ENCODE results near the gene PIAS1.
"Not testable (repeated sequence)": the region's sequence is repeated elsewhere in the genome, so short reads cannot be mapped to it uniquely, and the experiment has no call there.

Gene PIAS1

DNA sequence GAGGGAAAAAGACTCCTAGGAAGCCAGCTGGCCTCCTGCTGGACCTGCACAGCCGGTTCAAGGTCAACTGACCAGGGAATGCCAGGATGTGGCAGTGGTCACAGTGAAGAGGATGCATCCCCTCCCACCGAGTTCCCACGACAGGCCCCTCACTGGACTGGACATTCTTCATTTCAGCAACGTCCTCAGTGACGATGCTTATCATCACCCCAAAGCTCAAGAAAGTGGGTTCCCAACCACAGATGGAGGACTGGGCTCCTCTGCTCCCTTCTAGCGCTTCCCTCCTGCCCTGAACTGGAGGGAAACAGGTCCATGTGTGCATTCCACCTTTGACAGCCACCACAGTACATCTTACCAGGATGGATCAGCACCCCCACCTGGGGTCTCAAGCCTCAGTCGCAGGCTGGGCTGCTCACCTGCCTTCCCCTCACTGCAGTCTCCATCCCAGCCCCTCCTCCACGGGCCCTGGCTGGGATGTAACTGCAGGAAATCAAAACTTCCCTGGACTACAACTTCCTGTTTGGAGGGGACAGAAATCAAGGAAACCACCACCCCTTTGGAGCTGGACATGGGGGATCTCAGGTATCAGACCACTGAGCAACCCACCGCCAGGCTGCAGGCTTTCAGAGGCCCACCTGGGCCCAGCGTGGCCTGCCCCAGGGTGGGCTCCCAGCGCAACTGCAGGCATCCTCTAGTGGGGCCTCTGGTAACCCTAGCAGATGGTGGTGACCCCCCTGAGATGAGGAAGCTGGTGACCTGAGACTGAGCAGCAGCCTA, 143.7 kb downstream of the PIAS1 start:
- FAIRE-seq: no peak
- DNase-seq (ENCODE audit: extremely low spot score, insufficient read length, low read depth): no peak

DNA sequence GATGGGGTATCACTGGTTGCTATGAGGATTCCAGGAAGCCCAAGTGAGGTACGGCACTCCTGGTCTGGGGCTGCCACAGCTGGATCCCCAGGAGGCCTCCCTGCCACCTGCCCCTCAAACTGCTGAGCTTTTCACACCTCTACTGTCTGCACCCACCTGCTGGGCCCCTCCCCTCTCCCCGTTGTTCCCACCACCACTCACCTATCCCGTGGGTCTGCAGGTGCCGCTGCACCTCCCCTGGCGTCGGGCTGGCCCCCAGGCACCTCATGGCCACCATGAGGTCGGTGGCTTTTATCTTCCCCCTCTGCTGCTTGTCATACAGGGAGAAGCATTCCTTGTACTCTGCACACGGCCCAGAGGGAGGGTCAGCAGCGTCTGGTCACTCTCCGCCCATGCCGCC, 145.2 kb downstream of the PIAS1 start:
- no peak for FAIRE-seq
- DNase-seq (ENCODE audit: extremely low spot score, insufficient read length, low read depth): no peak

DNA sequence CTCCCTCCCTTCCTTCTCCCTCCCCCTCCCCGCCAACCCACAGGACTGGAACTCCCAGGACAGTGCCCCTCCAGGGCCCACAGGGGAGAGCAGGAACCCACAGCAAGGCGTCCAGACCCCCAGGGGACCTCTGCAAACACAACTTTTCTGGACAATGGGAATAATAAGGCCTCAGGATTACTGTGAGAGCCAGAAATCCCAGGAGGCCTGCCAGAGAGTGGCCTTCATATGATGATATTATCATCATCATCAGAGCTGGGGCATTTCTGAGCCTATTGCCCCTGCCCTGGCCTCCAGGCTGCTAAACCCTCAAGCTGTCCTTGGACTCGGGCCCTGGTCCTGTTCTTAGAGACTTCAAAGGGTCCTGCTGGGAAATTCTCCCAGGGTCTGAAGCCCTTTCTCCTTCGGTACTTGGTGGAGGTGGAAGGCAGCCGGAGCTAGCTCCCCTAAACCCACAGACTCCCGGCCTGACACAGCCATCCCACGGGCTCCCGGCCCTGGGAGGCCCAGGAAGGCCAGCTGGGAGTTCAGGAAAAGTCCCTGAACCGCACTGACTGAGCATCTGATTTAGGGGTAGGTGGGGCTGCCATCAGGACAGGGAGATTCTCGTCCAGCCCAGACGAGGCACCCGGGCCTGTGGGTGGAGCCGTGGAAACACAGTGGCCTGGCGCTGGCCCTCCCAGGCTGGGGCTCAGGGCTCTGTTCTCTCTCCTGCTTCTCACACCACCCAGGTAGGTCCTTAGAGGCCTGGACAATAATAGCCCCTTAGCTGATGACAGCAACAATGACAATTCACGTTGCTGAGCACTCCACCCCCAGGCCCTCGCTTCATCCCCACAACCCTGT, 146.1 kb downstream of the PIAS1 start:
- DNase-seq (ENCODE audit: extremely low spot score, insufficient read length, low read depth) (no peak), FAIRE-seq (no peak)

DNA sequence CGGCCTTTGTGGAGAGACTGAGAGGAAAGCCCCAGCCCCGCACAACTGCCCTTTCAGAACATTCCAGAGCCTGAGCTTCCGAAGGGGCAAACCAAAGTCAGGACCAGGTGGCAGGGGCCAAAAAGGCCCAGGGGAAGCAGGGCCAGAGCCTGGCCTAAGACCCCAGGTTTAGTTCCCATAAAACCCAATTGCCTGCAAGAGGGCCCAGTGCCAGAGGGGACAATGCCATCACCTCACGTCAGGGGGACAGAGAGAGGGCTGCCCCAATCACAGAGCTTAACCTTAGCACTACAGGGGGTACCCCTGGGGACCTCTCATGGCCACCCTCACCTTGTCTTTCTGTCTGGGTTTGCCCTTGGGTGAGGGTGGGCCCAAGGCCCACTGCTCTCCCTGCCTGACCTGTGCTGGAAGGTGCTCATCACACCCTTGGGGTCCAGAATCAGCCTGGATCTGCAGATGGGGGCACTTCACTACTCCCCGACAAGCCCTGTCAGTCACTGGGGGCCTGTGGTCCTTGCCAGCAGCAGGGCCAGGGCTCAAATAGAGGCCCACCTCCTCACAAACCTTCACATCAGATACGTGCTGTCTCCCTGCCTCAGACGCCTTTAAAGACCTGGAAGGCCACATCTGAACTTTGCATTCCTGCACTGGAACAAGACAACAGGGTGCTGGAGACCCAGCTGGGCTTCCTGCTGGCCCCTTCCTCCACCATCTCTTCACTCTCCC, 147.2 kb downstream of the PIAS1 start:
- no peak for FAIRE-seq

DNA sequence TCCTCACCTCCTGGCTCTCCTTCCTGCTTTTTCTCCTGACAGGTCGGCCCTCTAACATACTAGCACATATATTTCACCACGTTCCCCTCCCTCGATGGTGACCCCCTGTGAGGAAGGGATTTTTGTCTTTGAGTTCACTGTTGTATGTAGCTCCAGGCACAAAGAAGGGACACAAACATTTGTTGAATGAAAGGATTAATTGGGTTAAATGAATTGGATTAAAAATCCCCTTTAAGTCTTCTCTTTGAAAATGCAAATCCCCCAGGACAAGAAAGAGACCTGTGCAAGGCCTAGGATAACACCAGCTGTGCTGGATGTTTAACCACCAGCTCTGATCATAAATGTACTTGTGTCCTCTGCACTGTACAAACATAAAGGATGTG, 147.8 kb downstream of the PIAS1 start:
- FAIRE-seq (no peak), DNase-seq (ENCODE audit: extremely low spot score, insufficient read length, low read depth) (no peak)

More for the DNA sequence above, 147.2 kb downstream of the PIAS1 start:
- no peak for DNase-seq (ENCODE audit: extremely low spot score, insufficient read length, low read depth)

DNA sequence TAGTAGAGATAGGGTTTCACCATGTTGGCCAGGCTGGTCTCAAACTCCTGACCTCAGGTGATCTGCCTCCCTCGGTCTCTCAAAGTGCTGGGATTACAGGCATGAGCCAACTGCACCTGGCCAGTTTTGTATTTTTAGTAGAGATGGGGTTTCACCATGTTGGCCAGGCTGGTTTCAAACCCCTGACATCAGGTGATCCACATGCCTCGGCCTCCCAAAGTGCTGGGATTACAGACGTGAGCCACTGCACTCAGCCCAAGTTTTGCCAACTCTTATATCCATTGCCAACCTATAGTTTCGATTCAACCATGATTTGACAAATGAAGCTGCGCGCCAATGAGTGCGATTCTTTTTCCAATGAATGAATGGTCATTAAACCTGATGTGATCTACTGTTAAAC, 148.9 kb downstream of the PIAS1 start:
- DNase-seq (ENCODE audit: extremely low spot score, insufficient read length, low read depth); FAIRE-seq: not testable (repeated sequence)

DNA sequence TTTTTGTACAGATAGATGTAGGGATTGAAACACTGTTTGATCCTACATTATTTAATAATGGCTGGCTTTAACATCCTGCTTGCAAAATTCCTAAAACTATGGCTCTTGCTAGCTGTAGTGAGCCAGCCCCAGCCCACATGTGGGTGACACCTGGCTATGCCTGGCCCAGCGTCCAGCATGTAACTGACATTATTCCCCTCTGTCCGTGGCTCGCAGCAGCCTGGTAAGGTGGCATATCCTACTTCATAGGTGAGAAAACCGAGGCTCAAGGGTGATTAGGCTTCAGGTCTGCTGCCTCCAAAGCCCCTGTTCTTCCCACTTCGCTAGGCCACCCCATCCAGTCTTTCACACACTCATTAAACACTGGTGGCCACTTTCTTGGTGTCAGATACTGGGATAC, 149.4 kb downstream of the PIAS1 start:
- FAIRE-seq: no peak
- DNase-seq (ENCODE audit: extremely low spot score, insufficient read length, low read depth): no peak

DNA sequence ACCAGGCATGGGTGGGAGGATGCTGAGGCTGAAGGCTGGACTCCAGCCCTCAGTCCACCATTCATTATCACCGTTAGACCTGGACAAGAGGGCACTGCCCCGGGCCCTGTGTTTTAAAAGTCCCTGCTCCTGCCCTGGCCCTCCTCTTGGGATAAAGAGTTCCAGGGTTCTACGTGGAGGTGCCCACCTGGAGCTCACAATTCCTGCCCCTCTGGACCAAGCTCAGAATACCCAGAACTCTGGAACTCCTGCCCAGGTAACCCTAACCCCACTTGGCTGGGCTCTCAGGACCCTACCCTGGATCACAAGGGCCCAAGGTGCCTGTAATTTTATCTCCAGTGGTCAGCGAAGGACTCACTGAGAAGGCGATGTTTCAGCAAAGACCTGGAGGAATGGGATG, 149.8 kb downstream of the PIAS1 start:
- FAIRE-seq (no peak), DNase-seq (ENCODE audit: extremely low spot score, insufficient read length, low read depth) (no peak)

DNA sequence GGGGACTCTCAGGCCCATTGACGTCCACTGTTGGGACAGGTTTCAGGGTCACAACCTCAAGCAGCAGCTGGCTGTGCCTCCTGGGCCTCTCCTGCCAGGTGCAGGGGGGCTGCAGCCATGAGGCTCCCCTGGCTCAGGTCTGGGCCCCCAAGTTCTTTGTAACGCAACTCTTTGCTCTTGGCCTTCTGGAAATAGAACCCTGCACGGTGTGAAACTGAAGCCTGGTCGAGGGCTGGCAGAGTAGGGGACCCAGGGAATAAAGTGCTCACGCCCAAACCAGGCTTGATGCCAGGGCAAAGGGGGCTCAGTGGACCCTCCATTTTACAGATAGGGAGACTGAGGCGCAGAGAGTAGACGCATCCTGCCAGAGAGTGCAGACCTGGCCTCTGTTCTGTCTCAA, 150.2 kb downstream of the PIAS1 start:
- no peak for DNase-seq (ENCODE audit: extremely low spot score, insufficient read length, low read depth)
- no peak for FAIRE-seq

DNA sequence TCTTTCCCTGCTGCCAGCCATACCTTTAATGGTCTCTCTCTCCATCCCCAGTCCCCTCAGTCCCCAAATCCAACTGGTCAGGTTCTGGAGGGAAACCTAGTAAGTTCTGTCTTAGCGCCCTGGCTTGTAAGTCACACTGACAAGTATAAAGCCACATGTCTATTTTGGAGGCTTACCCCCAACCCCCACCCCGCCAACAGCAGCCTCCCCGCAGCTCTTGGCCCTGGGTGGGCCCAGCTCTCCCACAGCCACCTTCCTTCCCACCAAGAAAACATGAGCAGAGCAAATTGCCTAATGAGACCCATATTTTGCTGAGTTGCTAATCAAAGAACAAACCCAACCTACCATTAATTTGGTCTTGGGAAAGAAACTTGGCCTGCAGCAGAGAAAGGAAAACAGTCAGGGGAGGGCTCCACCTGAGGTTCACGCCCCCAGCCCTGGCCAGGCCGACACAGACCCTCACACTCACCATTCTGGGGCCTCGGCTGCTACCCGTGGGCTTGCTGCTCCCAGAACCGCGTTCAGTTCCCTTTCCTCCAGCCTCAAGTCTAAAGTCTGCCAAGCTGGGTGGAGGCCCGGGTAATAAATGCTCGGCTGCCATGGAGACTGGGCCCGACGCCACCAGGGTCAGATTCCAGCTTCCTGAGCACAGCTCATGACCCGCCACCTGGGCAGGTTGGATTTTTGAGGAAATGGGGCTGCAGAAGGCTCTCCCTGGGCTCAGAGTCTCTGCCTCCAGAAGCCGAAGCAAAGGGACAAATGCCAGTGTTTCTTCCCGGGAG, 150.9 kb downstream of the PIAS1 start, which contains the start of gene CALML4:
Gene CALML4, minus strand, starts transcription at position 557 of the 782 bp plus-strand sequence. Its CDS starts 85 bp downstream, at position 472.
- DNase-seq (ENCODE audit: extremely low spot score, insufficient read length, low read depth) (no peak), FAIRE-seq (no peak)

DNA sequence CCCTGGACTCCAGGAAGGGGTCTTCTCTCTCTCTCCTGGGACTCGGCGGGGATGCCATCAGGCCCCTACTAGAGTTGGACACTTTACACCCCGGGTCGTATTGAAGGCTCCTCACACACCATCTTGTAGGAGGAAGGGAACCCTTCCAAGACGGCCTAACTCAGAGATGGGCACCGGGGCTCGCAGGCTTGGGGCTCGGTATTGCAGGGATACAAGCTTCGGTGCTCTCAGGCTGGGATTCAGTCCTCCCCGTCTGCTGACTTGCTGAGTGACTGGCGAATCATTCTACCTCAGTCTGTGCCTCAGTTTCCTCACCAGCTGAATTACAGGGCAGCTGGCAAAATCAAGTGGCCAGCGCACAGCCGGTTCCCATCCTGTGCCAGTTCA, 151.4 kb downstream of the PIAS1 start:
- FAIRE-seq (no peak), DNase-seq (ENCODE audit: extremely low spot score, insufficient read length, low read depth) (no peak)

DNA sequence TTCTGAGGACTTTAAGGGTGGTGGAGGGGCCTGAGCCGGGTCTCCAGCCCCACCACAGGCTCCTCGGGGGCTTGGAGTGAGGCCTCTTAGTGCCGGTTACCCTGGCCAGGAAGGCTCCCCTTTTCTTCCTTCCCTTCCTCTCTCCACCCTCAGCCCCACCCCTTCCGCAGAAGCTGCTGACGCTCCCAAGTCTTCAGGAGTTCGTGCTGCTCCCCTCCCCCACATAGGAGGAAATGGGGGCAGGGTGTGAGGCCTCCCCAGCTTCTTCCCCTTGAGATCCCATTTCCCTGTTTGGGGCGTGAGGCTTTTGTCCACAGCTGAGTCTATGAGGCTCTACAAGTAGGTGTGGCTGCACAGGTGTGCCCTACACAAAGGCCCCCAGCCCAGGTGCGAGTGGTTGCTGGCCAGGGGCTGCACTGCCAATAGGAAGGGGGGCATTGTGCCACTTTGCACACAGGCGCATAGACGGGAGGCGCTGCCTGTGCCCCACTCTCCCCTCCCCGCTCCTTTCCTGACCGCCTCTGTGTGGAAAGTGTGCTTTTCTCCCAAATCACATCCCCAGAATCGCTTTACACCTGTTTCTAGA, 151.9 kb downstream of the PIAS1 start:
- DNase-seq (ENCODE audit: extremely low spot score, insufficient read length, low read depth) (no peak), FAIRE-seq (no peak)

DNA sequence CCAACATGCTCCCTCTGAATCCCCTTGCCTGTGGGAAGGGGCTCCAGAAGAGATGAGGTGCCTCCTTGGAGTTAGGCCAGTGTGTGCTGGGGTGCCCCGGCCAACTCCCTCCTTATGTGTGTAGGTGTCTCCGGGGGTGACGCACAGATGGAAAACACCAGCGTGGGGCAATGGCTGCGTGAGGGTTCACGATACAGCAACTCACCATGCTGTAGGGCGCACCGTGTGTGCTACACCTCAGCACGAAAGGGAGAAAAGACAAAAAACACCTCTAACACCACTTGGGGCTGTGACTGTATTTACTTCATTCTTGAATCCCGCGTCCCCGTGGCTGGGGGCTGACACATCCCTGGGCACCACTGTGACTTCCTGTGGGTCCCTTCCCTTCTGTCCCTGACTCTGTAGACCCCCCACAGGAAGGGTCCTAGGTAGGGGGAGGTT, 152.6 kb downstream of the PIAS1 start:
- FAIRE-seq (no peak), DNase-seq (ENCODE audit: extremely low spot score, insufficient read length, low read depth) (no peak)

DNA sequence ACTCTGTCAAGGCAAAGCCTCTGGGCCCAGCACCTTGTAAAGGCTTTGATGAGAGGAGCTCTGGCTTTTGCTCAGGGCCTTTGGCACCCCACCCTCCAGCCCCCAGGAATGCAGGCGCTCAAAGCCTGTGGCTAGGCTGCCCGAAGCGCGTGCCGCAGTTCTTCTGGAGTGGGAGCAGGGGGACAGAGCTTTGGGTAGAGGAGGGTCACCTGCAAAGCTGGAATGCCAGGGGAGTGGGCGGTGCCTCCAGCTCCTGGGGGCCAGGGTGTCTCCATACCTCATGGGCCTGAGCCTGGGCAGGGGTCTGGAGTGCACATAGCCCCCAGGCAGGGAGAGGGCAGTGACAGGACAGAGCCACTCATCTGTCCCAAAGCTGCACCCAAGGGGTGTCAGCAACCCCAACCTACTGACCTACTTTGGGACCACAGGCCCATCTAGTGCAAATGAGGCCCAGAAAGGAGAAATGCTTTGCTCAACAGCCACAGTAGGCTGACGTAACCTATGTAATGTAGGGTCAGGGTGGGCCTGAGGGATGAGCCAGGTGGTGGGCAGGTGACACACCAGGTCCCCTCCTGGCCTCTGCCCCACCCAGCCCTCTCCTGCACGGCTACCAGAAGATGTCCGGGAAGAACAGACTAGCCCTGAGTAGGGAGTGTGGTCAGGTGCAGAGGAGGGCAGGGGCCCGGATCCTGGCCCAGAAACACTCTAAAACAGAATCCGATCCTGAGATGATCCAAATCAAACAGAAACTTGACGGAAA, 153.2 kb downstream of the PIAS1 start:
- DNase-seq (ENCODE audit: extremely low spot score, insufficient read length, low read depth) (no peak), FAIRE-seq (no peak)

DNA sequence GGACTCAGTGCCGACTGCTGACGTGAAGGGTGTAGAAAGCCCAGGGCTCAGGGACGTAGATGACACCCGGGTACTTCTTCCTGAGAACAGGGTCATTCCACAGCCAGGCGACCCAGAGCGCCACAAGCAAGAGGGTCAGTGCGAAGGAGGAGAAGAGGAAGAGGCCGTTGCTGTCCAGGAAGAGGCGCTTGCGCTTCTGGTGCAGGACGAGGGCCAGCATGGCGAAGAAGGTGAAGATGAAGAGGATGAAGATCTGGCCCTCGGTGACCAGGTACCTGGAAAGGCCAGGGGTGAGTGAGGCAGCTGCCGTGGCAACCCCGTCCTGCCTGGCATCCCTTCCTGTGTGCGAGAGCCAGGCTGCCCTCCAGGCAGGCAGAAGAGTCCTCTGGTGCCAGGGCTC, 154.0 kb downstream of the PIAS1 start:
- DNase-seq (ENCODE audit: extremely low spot score, insufficient read length, low read depth): no peak
- FAIRE-seq: no peak

DNA sequence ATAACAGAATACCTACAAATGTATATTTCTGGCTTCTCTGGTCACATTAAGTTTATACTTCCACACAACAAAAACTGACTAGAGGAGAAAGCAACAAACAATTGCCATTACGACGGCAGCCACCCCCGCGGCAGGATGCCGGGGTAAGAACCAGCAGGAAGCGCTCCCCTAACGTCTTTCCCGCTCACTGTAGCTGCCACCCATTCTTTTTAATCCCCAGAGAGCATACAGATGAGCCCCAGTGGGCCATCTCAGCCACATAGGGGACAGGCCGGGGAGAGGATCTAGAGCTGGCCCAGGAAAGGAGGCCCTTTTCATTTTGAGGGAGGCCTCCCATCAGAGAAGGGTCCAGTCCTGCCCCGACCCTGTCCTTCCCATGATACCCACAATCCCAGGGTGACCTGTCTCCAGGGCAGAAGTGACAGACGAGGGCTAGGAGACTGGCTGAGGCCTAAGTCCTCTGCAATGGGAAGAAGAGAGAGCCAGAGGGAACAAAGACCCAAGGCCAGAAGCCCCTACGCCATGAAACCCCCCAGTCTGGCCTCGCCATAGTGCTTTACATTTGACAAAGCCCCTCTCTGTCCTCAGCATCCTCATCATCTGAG, 154.6 kb downstream of the PIAS1 start:
- DNase-seq (ENCODE audit: extremely low spot score, insufficient read length, low read depth) (no peak), FAIRE-seq (no peak)

DNA sequence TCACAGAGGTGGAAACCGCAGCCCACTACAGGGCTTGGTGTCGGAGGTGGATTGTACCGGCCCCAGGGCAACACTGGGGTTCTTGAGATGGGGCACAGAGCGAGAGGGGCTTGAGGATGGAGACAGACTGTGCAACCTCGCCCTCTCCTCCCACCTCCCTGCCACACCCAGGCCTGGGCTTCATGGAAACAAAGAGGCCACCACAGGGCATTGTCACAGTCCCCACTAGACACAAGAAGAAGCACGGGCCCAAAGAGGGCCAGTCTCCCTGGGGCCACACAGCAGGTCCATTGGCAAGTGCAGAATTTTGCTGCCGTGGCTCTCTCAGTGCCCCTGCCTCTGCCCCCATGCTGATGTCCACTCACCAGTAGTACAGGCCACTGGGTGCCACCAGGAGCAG, 155.2 kb downstream of the PIAS1 start:
- FAIRE-seq: no peak
- DNase-seq (ENCODE audit: extremely low spot score, insufficient read length, low read depth): no peak

DNA sequence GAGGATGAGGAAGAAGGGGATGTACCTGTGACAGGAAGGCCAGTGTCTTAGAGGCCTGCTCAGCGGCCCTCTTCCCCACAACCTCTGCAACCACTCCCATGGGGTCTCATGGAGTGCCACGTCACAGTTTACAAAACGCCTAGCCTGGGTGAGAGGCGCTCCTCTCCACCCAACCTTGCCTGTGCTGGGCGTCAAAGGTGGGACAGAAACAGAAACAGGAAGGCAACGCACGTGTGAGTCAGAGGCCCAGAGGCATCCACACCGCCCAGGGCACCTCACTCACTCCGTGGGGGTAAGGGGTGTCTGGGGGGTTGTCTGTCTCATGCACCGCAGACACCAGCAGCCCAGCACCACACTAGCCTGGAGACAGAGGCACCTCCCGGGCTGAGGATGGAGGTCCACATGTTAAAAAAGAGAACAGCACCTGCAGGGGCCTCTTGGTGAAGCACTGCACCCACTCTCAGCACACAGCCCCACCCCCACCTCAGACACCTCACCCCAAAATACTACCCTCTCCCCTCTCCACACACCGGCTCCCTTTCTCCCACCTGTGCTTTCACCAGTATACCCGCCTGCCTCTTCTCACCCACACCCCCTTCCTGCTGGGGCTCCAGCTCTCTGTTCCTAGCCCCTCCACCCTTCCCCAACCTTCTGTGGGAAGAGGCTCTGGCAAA, 155.8 kb downstream of the PIAS1 start:
- peak; percentile 68 for FAIRE-seq
- no peak for DNase-seq (ENCODE audit: extremely low spot score, insufficient read length, low read depth)

Data from GM18507 (cell line).